MM.1S (cell line): ENCODE data around the gene AFAP1.

Experiments
- DNase-seq: peaks from one replicate; pipeline ENCODE4 v3.0.0-alpha.2; 2015
- H2AFZ ChIP-seq: fragments of 300-600 bp; sonication (generic); 2 replicates; pipeline ENCODE4 v1.6.0; 2016; ENCODE audit warnings: antibody characterized with exemption, low read length
- H3F3A ChIP-seq: fragments of 300-600 bp; sonication (generic); 2 replicates; pipeline ENCODE4 v1.6.1; 2016; ENCODE audit warnings: mild to moderate bottlenecking, antibody characterized with exemption, low read length, moderate library complexity, mixed read lengths; ENCODE audit not compliant: insufficient read depth
- H3K27ac ChIP-seq: fragments of 300-600 bp; sonication (generic); 2 replicates; pipeline ENCODE4 v1.5.1; 2016; ENCODE audit warnings: mild to moderate bottlenecking, low read length
- H3K27me3 ChIP-seq: fragments of 300-600 bp; sonication (generic); replicated peaks from 2 replicates; pipeline ENCODE4 v1.6.0; 2016; ENCODE audit warnings: low read length; ENCODE audit not compliant: insufficient read depth
- H3K36me3 ChIP-seq: fragments of 300-600 bp; sonication (generic); replicated peaks from 2 replicates; pipeline ENCODE4 v1.6.1; 2016; ENCODE audit warnings: mild to moderate bottlenecking, low read length, mixed read lengths; ENCODE audit not compliant: insufficient read depth
- H3K4me1 ChIP-seq: fragments of 300-600 bp; sonication (generic); 2 replicates; pipeline ENCODE4 v1.6.1; 2016; ENCODE audit warnings: low read length, mixed read lengths
- H3K4me2 ChIP-seq: fragments of 300-600 bp; sonication (generic); 2 replicates; pipeline ENCODE4 v1.6.0; 2016; ENCODE audit warnings: low read depth, low read length
- H3K4me3 ChIP-seq: fragments of 300-600 bp; sonication (generic); 2 replicates; pipeline ENCODE4 v1.5.1; 2016; ENCODE audit warnings: low read length, mixed read lengths
- H3K79me2 ChIP-seq: fragments of 300-600 bp; sonication (generic); 2 replicates; pipeline ENCODE4 v1.6.1; 2016; ENCODE audit warnings: mixed run types, low read length, mixed read lengths
- H3K9ac ChIP-seq: fragments of 300-600 bp; sonication (generic); 2 replicates; pipeline ENCODE4 v1.6.1; 2016; ENCODE audit warnings: low read length, mixed read lengths
- H3K9me2 ChIP-seq: fragments of 300-600 bp; sonication (generic); replicated peaks from 2 replicates; pipeline ENCODE4 v1.6.1; 2016; ENCODE audit warnings: mild to moderate bottlenecking, low read length, mixed read lengths; ENCODE audit not compliant: insufficient read depth
- H3K9me3 ChIP-seq: fragments of 300-600 bp; sonication (generic); replicated peaks from 2 replicates; pipeline ENCODE4 v1.6.1; 2016; ENCODE audit warnings: mild to moderate bottlenecking, low read length, mixed read lengths; ENCODE audit not compliant: insufficient read depth
- H4K20me1 ChIP-seq: fragments of 300-600 bp; sonication (generic); 2 replicates; pipeline ENCODE4 v1.6.1; 2016; ENCODE audit warnings: mild to moderate bottlenecking, low read length, moderate library complexity, mixed read lengths; ENCODE audit not compliant: insufficient read depth
- CTCF ChIP-seq: fragments of 300-600 bp; sonication (generic); IDR thresholded peaks from 2 replicates; pipeline ENCODE4 v1.5.1; 2016; ENCODE audit warnings: antibody characterized with exemption, low read length, mixed read lengths
- EZH2 ChIP-seq: fragments of 300-600 bp; sonication (generic); optimal IDR thresholded peaks from 2 replicates; pipeline ENCODE3; 2017; ENCODE audit warnings: low read depth, mild to moderate bottlenecking, antibody characterized with exemption, low read length, mixed read lengths
- EZH2phosphoT487 ChIP-seq: fragments of 300-600 bp; sonication (generic); IDR thresholded peaks from 2 replicates; pipeline ENCODE4 v1.6.1; 2018; ENCODE audit warnings: antibody characterized with exemption, low read length

AFAP1 gene

GRCh38 chr4:7725951-7726350 lies 213.7 kb downstream of the AFAP1 start:
- DNase-seq, result no peak
- no peaks in the 10 kb centered on the region for H3K36me3 ChIP-seq
- H2AFZ ChIP-seq, result no peak overlapping the region
- H3K27me3 ChIP-seq, result peaks cover 65% of the 10 kb centered on the region
- no peaks in the 10 kb centered on the region for H3K9me2 ChIP-seq
- H3K27ac ChIP-seq, result no peak overlapping the region
- H3F3A ChIP-seq, result no peaks in the 10 kb centered on the region
- no peak overlapping the region for H3K4me2 ChIP-seq
- no peaks in the 10 kb centered on the region for H3K4me1 ChIP-seq
- no peaks in the 10 kb centered on the region for H3K79me2 ChIP-seq
- H3K4me3 ChIP-seq, result no peak overlapping the region
- no peaks in the 10 kb centered on the region for H4K20me1 ChIP-seq
- H3K9ac ChIP-seq, result no peak overlapping the region
- H3K9me3 ChIP-seq, result no peaks in the 10 kb centered on the region
- no peak for TF ChIP-seq EZH2
- no peak for TF ChIP-seq EZH2phosphoT487
- TF ChIP-seq CTCF, result no peak

DNA sequence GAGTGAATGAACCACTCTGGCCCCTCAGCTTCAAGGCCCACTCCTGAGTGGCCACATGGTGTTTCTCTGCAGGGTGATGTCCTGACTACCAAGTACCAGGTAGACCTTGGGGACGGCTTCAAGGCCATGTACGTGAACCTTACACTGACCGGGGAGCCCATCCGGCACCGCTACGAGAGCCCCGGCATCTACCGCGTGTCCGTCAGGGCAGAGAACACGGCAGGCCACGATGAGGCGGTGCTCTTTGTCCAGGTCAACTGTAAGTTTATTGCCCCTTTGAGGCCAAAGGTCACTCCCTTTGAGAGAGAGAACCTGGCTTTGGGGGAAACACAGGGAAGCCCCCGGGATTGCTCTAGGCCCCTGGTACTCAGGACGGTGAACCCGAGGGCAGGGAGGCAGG lies 216.0 kb downstream of the AFAP1 start:
- no peak for DNase-seq
- Histone ChIP-seq H3K27ac (no peak overlapping the region), H4K20me1 (no peaks in the 10 kb centered on the region), H3K4me1 (no peaks in the 10 kb centered on the region), H3K27me3 (peaks cover 65% of the 10 kb centered on the region), H3K9me2 (no peaks in the 10 kb centered on the region), H3F3A (no peaks in the 10 kb centered on the region), H3K4me2 (no peak overlapping the region), H3K9me3 (no peaks in the 10 kb centered on the region), H3K4me3 (no peak overlapping the region), H3K36me3 (no peaks in the 10 kb centered on the region), H2AFZ (no peak overlapping the region), H3K9ac (no peak overlapping the region), H3K79me2 (no peaks in the 10 kb centered on the region)
- TF ChIP-seq EZH2phosphoT487 (no peak), EZH2 (no peak), CTCF (no peak)

GRCh38 chr4:7722766-7723387 lies 216.8 kb downstream of the AFAP1 start:
- H3K4me2 ChIP-seq, result no peak overlapping the region
- no peak overlapping the region for H3K27ac ChIP-seq
- no peaks in the 10 kb centered on the region for H4K20me1 ChIP-seq
- no peaks in the 10 kb centered on the region for H3K9me3 ChIP-seq
- TF ChIP-seq EZH2 (no peak), CTCF (no peak), EZH2phosphoT487 (no peak)
- H3F3A ChIP-seq, result no peaks in the 10 kb centered on the region
- H3K36me3 ChIP-seq, result no peaks in the 10 kb centered on the region
- H3K27me3 ChIP-seq, result peaks cover 66% of the 10 kb centered on the region
- no peaks in the 10 kb centered on the region for H3K9me2 ChIP-seq
- no peaks in the 10 kb centered on the region for H3K79me2 ChIP-seq
- H3K9ac ChIP-seq, result no peak overlapping the region
- no peak for DNase-seq
- no peak overlapping the region for H2AFZ ChIP-seq
- no peak overlapping the region for H3K4me3 ChIP-seq
- no peaks in the 10 kb centered on the region for H3K4me1 ChIP-seq
